SHP77 treated with DMSO at 0.1 percent for 48 hours (cell line): ENCODE data around the gene TCIRG1.

ENCODE experiments used
- DNase-seq: peaks from one replicate; lab custom pipeline; 2025; lab: John Stamatoyannopoulos, UW

Gene TCIRG1

DNA sequence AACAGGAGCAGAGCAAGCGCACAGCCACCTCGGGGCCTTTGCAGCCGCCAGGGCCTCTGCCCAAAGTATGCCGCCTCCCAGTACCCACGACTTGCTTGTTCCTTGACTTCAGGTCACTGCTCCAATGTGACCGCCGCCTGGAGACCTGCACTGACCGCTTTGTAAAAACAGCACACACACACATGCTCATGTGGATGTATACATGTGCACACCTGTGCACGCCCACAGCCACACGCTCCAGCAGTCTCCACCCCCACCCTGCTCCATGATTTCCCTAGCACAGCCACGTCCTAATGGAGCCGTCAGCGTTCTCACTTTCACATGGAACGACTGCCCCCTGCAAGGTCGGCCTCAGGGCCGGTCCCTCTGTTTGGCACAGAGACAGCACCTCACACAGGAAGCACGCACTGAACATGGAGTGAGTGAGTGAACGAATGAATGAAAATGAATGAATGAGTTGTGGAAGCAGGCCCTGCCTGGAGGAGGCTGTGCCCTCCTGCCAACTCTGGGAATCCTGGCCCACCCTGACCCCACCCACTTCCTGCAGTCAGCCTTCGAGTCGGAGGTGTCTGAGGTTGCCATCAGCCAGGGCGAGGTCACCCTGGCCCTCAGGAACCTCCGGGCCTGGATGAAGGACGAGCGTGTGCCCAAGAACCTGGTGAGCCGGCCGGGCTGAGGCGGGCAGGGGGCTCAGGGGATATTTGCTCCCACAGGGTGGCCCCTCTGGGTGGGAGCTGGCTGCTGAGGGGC is 20.7 kb upstream of the TCIRG1 start:
- DNase-seq = no peak

DNA sequence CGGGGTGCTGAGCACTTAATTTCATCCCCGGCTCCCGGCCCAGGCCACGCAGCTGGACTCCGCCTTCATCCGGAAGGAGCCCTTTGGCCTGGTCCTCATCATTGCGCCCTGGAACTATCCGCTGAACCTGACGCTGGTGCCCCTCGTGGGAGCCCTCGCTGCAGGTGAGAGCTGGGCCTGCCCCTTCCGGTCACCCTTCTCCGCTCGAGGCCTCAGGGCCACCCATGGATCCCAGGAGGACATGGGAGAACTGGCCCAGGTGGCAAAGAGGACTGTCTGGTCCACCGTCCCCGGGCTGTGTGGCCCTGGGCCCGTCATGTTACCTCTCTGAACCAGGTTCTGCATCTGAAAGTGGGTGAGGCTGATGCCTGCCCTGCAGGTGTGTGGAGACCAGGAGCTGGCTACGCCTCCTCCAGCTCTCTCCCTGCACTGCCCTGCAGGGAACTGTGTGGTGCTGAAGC is 20.1 kb upstream of the TCIRG1 start:
- DNase-seq = no peak

DNA sequence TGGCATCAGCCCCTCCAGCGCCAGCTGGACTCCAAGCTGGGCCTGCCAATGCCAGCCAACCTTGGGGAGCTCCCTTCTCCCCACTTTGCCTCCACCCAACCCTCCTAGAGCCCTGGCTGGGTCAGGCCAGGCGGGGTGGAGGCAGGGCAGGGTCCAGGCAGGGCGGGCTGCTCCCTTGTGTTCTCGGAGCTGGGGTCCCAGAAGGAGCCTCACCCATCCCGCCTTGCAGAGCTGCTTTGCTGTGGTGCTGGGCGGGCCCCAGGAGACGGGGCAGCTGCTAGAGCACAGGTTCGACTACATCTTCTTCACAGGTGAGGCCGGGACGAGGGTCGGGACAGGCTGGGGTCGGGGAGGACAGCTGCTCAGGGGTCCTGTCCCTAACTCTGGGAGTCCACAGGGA is 19.3 kb upstream of the TCIRG1 start:
- DNase-seq = no peak

DNA sequence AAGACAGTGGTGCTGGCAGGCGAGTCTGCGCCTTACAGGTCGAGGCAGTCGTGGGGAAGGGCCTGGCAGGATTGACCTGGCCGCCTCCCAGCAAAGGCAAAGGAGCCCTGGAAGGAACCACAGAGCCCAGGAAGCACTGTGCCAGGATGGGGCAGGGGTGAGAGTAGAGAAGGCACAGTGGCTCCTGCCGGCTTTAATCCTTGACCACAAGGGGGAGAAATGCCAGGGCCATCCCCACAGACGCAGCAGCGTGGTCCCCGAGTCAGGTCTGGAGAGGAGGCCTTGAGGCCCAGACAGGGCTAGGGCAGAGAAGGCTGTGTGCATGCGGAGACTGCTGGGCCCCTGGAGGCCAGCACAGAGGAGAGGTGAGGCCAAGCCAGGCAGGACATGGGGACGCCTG is 18.2 kb upstream of the TCIRG1 start:
- no peak for DNase-seq

- no peak for DNase-seq
These were observed 17.5 kb upstream of the TCIRG1 start for GRCh38 chr11:68021167-68021787.

- no peak for DNase-seq
These were observed 16.3 kb upstream of the TCIRG1 start for GRCh38 chr11:68022531-68022930.

DNA sequence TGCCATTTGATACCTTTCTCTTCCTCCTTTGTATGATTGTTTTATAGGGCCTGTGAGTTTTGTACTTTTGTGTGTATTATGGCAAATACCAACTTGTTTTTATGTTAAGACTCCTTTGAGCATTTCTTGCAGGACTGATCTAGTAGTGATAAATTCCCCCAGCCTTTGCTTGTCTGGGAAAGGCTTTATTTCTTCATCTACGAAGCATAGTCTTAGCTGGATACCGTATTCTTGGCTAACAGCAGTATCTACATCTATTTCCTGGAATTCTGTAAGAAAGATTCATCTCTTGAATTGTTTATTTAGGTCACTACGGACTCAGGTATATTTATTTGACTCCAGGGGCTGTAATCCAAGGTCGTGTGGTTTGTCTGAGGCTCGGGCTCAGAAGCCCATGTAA is 14.3 kb upstream of the TCIRG1 start:
- DNase-seq = no peak

- DNase-seq = no peak
These were observed 13.8 kb upstream of the TCIRG1 start for GRCh38 chr11:68025047-68025446.

- peak; percentile 73 for DNase-seq
These were observed 12.3 kb upstream of the TCIRG1 start for GRCh38 chr11:68026391-68027105.

DNA sequence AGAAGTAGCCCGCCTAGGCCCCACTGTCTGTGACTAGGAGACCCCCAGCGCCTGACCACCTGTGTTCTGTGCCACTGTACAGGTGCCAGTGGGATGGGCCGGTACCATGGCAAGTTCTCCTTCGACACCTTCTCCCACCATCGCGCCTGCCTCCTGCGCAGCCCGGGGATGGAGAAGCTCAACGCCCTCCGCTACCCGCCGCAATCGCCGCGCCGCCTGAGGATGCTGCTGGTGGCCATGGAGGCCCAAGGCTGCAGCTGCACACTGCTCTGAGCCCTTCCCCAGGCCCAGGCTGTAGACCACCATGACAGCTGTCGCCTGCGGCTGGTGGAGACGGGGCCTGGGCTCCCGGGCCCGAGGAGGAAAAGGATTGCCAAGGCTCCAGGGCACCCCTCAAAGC is 11.2 kb upstream of the TCIRG1 start:
- DNase-seq = no peak

DNA sequence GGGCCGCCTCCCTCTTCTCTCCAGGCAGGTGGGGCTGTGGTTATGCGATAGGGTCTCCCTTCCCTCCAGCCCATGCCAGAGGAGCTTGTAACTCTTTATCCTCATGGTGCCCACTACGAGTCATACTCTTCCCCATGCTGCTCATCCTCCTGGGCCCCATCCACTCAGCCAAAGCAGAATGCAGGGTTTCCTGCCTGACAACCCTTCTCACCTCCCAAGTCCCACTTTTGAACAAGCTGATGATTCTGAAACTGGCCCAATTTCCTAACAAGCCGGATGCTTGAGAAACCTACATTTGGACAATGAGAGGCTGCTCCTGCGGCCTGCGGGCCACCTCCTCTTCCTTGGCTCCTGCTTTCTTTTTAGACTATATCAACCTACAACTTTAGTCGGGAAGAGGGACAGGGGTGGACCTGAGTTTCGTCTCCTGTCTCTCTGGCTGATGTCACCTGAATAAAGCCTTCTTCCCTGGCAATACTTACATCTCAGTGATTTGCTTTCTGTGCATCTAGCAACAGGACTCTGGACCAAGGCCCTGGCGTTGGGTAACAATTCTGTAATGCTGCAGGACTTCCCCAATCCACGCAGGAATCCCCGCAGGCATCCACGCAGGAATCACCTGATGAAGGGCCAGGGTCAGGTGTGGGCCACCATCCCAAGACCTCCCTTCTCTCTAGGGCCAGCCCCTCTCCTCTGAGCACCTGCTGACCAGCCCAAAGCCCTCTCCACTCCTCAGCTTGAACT is 9.9 kb upstream of the TCIRG1 start:
- no peak for DNase-seq

- peak; percentile 100 for DNase-seq
These were observed 8.3 kb upstream of the TCIRG1 start, which contains the start of gene NDUFS8 for GRCh38 chr11:68030318-68031143. NDUFS8 (plus strand) TSS chr11:68030681; CDS start chr11:68032152, 1,471 bp downstream.

- DNase-seq = no peak
These were observed 7.7 kb upstream of the TCIRG1 start for GRCh38 chr11:68031144-68031464.

DNA sequence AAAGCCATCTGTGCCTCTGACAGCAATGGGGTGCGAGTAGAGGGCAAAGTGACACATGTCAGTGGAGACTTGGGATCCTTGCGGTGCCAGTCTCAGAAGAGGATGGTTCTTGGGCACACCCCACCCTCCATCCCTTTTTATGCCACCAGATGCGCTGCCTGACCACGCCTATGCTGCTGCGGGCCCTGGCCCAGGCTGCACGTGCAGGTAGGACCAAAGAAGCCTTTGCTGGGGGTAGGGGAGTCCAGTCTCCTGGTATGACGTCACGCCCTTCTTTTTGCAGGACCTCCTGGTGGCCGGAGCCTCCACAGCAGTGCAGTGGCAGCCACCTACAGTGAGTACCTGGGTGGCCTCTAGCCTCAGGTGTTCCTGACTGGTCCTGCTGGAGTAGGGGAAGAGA is 6.8 kb upstream of the TCIRG1 start:
- DNase-seq = no peak

- no peak for DNase-seq
These were observed 5.7 kb upstream of the TCIRG1 start for GRCh38 chr11:68032997-68033707.

GRCh38 chr11:68033708-68034045 is 5.1 kb upstream of the TCIRG1 start:
- no peak for DNase-seq

DNA sequence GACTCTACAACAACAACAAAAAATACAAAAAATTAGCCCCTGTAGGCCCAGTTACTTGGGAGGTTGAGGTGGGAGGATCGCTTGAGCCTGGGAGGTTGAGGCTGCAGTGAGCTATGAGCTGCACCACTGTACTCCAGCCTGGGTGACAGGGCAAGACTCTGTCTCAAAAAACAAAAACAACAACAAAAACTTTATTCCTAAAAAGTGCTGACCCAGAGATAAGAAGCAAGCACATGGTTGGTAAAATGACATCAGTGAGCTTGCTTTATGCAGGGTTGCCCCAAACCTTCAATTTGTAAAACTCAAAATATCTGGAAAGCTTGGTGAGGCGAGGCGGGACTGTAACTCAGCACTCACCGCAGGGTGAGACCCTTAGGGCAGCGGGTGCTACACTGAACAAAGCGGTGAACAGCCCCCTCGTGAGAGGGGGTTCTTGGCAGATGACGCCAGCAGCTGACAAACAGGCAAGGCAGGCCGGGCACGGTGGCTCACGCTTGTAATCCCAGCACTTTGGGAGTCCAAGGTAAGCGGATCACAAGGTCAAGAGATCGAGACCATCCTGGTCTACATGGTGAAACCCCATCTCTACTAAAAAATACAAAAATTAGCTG is 3.5 kb upstream of the TCIRG1 start:
- DNase-seq = no peak

DNA sequence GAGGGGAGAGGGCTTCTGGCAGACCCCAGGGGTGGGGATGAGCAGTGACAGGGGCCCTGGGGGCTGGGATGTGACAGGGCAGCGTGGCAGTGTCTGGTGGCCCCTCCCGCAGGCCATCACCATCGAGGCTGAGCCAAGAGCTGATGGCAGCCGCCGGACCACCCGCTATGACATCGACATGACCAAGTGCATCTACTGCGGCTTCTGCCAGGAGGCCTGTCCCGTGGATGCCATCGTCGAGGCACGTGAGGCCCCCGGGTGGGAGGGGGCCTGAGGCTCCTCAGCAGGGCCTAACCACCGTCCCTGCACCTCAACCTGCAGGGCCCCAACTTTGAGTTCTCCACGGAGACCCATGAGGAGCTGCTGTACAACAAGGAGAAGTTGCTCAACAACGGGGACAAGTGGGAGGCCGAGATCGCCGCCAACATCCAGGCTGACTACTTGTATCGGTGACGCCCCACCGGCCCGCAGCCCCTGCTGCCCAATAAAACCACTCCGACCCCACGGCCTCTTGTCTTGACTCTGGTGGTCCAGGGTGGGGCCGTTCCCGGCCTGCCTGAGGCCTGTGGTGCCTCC is 2.6 kb upstream of the TCIRG1 start:
- no peak for DNase-seq

- no peak for DNase-seq
These were observed 2.0 kb upstream of the TCIRG1 start for GRCh38 chr11:68036717-68037239.
